NCI-H1694 treated with DMSO at 0.1 percent for 48 hours (cell line): ENCODE measurements around the gene TSSC4.

Experiments used
- DNase-seq: peaks from one replicate; lab custom pipeline; 2025; lab: John Stamatoyannopoulos, UW

TSSC4 gene

GRCh38 chr11:2400762-2401435, 349 bp downstream of the TSSC4 start:
- no peak for DNase-seq

DNA sequence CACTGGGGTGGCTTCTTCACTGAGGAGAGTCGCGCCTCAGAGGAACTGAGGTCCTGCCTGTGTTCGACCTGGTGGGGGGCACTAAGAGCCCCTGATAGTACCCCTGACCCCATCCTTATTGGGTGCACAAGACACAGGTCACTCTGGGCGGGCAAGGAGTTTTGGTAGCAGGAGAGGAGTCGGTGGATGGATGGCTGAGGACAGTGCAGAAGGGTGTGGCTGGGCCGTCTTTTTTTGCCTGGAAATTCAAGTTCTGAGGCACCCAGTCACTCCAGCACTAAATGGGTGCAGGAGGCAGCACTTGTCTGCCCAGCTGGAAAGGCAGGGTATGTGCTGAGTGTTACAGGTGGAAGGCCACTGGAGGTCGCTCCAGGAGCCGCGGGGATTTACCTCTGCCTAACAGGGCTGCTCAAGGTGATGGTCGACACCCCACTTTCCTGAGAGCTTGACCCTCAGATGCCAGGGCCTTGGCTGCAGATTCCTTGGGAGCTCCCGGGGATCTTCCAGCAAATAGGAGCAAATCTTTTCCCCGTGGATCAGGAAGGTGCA, 960 bp downstream of the TSSC4 start:
- no peak for DNase-seq

- no peak for DNase-seq
Measured at GRCh38 chr11:2402106-2402505, 1.6 kb downstream of the TSSC4 start.

DNA sequence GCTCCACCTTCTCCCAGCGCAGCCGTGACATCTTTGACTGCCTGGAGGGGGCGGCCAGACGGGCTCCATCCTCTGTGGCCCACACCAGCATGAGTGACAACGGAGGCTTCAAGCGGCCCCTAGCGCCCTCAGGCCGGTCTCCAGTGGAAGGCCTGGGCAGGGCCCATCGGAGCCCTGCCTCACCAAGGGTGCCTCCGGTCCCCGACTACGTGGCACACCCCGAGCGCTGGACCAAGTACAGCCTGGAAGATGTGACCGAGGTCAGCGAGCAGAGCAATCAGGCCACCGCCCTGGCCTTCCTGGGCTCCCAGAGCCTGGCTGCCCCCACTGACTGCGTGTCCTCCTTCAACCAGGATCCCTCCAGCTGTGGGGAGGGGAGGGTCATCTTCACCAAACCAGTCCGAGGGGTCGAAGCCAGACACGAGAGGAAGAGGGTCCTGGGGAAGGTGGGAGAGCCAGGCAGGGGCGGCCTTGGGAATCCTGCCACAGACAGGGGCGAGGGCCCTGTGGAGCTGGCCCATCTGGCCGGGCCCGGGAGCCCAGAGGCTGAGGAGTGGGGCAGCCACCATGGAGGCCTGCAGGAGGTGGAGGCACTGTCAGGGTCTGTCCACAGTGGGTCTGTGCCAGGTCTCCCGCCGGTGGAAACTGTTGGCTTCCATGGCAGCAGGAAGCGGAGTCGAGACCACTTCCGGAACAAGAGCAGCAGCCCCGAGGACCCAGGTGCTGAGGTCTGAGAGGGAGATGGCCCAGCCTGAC, 2.5 kb downstream of the TSSC4 start:
- DNase-seq = no peak

DNA sequence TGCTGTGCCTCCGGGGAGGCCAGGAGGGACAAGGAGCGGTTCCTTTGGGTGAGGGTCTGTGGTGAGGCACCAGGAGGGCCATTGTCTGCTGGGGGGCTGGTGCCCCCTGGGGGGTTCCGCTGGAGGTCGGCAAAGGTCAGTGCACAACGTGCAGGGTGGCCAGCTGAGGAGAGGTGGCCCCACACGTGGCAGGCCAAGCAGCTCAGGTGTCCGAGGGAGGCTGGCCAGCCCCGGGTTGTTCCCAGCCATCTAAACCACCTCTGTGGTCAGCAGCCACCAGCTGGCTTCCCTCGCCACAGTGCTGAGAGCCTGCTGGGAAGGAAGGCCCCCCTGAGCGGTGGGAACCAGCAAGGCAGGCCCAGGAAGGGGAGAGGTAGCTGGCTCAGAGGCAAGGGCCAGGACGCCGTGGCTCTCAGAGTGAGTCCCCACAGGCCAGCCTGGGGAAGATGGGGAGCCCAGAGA, 4.2 kb downstream of the TSSC4 start:
- DNase-seq = no peak

DNA sequence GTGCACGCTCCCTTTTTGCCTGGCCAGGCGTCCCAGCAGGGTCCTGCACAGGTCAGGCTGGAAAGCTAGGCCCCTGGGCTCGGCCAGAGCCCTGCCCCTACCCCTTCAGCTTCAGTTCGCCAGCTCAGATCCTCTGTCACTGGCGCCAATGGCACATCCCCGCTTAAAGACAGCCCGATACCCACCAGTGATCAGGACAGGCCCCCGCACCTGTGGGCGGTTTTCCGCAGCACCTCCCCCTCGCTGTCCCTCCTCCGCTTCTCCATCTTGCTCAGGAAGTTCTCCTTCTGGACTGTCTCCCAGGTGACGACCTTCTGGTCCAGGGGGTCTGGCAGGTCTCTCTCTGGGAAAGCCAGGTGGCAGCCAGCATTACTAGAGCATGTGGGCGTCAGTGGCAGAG, 5.9 kb downstream of the TSSC4 start:
- no peak for DNase-seq

GRCh38 chr11:2406878-2407410, 6.4 kb downstream of the TSSC4 start:
- DNase-seq = no peak

- DNase-seq = no peak
Measured at GRCh38 chr11:2408671-2409070, 8.1 kb downstream of the TSSC4 start.

GRCh38 chr11:2409126-2409525, 8.6 kb downstream of the TSSC4 start:
- no peak for DNase-seq

DNA sequence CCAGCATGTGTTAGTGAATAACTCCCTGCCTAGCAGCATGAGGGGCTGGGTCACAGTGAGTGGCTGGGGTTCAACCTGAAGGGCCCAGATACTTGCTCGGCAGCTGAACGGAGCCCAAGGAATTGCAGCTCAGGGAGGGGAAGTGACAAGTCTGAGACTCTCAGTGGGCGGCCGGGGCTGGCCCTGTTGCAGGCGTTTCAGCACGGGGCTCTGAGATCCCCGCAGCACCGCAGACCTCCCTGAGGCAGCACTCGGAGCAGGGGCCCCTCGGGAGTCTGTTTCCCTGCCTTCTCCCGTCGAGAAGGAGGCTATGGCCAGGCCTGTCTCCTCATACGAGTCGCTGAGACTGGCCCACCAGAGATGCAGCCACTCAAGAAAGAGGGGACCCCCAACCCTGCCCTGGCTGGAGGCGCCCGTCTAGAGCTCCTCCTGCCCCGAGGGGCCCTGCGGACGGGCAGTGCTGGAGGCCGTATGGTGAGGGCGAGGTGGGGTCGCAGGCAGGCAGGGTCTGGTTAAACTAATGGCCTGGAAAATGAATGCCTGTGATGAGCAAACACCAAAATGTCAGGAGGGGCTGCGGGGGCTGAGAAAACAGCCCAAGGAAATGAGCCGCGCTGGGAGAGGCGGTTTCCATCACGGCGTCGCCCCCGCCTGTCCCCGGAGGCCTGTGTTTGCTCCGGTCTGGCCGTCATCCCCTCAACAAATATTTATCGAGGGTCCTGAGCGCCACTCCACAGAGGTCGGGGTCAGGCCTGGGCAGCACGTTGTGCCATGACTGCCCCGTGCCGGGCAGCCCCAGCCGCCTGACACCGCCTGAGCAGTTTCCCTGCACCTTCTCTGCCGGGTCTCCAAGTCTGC, 9.3 kb downstream of the TSSC4 start:
- DNase-seq = no peak

GRCh38 chr11:2410616-2411015, 10.1 kb downstream of the TSSC4 start:
- DNase-seq = no peak

DNA sequence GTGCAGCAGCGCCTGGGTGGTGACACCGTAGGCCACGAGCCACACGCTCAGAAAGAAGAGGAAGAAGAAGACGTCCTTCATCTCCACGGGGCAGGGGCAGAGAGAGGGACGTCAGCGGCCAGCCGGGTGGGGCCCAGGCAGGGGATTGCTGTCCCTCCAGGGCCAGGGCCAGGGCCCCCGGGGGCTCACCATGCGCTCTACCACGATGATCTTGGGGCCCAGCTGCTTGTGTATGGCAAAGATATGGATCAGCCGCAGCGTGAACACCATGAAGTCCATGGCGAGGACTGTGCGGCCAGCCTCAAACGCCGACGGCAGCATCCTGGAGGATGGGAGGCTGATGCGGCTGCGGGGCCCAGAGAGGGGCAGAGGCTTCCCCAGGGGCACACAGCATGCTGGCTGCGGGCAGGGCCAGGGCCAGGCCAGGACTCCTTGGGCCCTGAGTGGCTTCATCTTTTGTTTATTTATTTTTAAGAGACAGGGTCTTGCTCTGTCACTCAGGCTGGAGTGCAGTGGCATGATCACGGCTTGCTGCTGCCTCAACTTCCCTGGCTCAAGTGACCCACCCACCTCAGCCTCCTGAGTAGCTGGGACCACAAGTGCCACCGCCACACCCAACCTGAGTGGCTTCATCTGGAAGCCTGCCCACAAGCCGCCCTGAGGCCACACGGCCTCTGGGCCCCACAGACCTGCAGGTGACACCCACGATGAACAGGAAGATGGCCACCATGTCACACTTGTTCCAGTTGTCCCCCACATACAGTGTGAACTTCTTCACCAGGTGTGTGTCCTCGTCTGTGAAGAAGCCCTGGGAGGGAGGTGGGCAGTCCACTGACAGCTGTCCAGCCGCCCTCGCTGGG, 11.1 kb downstream of the TSSC4 start:
- DNase-seq = no peak

DNA sequence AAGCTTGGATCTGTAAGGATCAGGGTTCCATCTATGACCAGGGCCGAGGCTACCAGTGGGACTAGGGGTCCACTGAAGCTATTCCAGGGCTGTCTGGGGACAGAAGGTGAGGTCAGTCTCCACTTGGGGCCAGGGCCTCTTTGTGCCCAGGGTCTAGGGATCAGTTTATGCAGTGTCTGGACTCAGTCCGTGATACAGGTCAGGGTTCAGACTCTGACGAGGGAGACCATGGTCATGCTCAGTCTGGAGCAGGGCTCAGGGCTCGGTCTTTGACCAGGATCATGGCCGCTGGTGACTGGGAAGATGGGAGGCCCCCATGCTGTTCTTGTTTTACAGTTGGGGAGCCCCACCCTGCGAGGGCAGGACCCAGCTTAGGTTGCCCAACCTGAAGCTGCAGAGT, 11.8 kb downstream of the TSSC4 start:
- no peak for DNase-seq

GRCh38 chr11:2413742-2414579, 13.4 kb downstream of the TSSC4 start:
- no peak for DNase-seq

- DNase-seq = no peak
Measured at GRCh38 chr11:2414616-2415015, 14.1 kb downstream of the TSSC4 start.

- DNase-seq = no peak
Measured at GRCh38 chr11:2415171-2415570, 14.6 kb downstream of the TSSC4 start.

- no peak for DNase-seq
Measured at GRCh38 chr11:2415601-2416380, 15.2 kb downstream of the TSSC4 start.

DNA sequence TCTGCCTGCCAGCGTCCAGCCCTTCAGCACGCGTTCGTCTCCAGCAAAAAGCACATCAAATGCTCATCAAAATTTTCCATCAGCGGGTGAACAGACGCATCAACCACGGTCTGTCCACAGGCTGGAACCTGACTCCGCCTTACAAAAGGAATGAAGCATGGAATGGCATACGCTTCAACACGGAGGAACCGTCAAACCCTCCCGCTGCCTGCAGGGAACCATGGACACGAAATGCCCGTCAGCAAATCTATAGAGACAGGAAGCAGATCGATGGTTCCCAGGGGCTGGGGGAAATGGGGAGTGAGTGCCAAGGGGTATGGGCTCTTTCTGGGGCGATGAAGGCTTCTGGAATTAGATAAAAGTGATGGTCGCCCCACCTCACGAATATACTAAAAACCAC, 16.2 kb downstream of the TSSC4 start:
- no peak for DNase-seq
